Left renal cortex interstitium (tissue), 4 donors: Measurements from ENCODE around the gene TMEM232. TPM values are rescaled to one million over a fixed set of nuclear protein-coding genes. Genes with fewer than 3 reads are reported as not detected.

Experiments used
- DNase-seq, 4 donors: peaks; one replicate each; pipeline ENCODE4 v3.0.0-alpha.2; 2013; ENCODE audit warnings: low read depth in 4 of 4, low spot score in 2 of 4, missing footprints in 1 of 4
- polyA plus RNA-seq, 4 donors: library from polyadenylated mRNA; unstranded; fragments of 120-200 nt; gene quantifications; one replicate each; pipeline ENCODE4 v1.2.1, GENCODE V29; 2013; ENCODE audit not compliant: insufficient read length in 4 of 4

Gene TMEM232
- polyA plus RNA-seq, 4 donors, result 5.5 to 7.7 (median 7.3) TPM

GRCh38 chr5:110439296-110439695 is 287.2 kb downstream of the TMEM232 start:
- no peak for DNase-seq

- DNase-seq, result no peak
These were observed 291.3 kb downstream of the TMEM232 start for GRCh38 chr5:110435207-110435606.

- no peak for DNase-seq
These were observed 294.9 kb downstream of the TMEM232 start for GRCh38 chr5:110431603-110432002.

GRCh38 chr5:110414360-110414759 is 312.1 kb downstream of the TMEM232 start:
- peak in 1 of 4 donors; percentile 2 for DNase-seq

- DNase-seq, result no peak
These were observed 312.6 kb downstream of the TMEM232 start for GRCh38 chr5:110413856-110414255.

- no peak for DNase-seq
These were observed 316.9 kb downstream of the TMEM232 start for GRCh38 chr5:110409571-110409970.

GRCh38 chr5:110402562-110402961 is 323.9 kb downstream of the TMEM232 start:
- DNase-seq, result no peak

- no peak for DNase-seq
These were observed 324.6 kb downstream of the TMEM232 start for GRCh38 chr5:110401881-110402280.

GRCh38 chr5:110398951-110399350 is 327.5 kb downstream of the TMEM232 start:
- no peak for DNase-seq

GRCh38 chr5:110397281-110397680 is 329.2 kb downstream of the TMEM232 start:
- DNase-seq, result no peak

- no peak for DNase-seq
These were observed 339.7 kb downstream of the TMEM232 start for GRCh38 chr5:110386782-110387181.

- no peak for DNase-seq
These were observed 343.2 kb downstream of the TMEM232 start for GRCh38 chr5:110383231-110383630.

GRCh38 chr5:110377943-110378342 is 348.5 kb downstream of the TMEM232 start:
- no peak for DNase-seq

- DNase-seq, result no peak
These were observed 349.1 kb downstream of the TMEM232 start for GRCh38 chr5:110377361-110377760.

GRCh38 chr5:110376281-110376951 is 350.1 kb downstream of the TMEM232 start:
- DNase-seq, result peak; percentile 15 to 28 (median 22)

GRCh38 chr5:110371725-110372041 is 354.8 kb downstream of the TMEM232 start:
- no peak for DNase-seq

- DNase-seq, result no peak
These were observed 355.3 kb downstream of the TMEM232 start for GRCh38 chr5:110371011-110371724.

Other genes starting within 250 kb of the TMEM232 start
- 10 to 100 TPM; 47.6 to 59.2 (median 52.8) TPM for gene SLC25A46, start 12.3 kb upstream of the TMEM232 start, polyA plus RNA-seq